Type B pancreatic cell (in vitro differentiated cells): ENCODE measurements around the gene NID1. TPM values are rescaled to one million over a fixed set of nuclear protein-coding genes. Genes with fewer than 3 reads are reported as not detected.

Experiments used
- DNase-seq: peaks from one replicate; pipeline ENCODE4 v3.0.0; 2021; ENCODE audit warnings: mixed read lengths; ENCODE audit not compliant: unreplicated experiment; ENCODE audit errors: extremely low spot score
- H3K27ac Mint-ChIP-seq: 2 replicates; pipeline ENCODE4 v1.8.0; 2021; ENCODE audit warnings: mild to moderate bottlenecking, mixed read lengths
- H3K27me3 Mint-ChIP-seq: 2 replicates; pipeline ENCODE4 v1.8.0; 2021; ENCODE audit warnings: mixed read lengths
- H3K36me3 Mint-ChIP-seq: 2 replicates; pipeline ENCODE4 v1.8.0; 2021; ENCODE audit warnings: mixed read lengths
- H3K4me1 Mint-ChIP-seq: one replicate; pipeline ENCODE4 v1.8.0; 2021; ENCODE audit warnings: mixed read lengths; ENCODE audit not compliant: unreplicated experiment
- H3K4me3 Mint-ChIP-seq: 2 replicates; pipeline ENCODE4 v1.8.0; 2021; ENCODE audit warnings: mild to moderate bottlenecking, mixed read lengths
- H3K9me3 Mint-ChIP-seq: 2 replicates; pipeline ENCODE4 v1.8.0; 2021; ENCODE audit warnings: mixed read lengths
- CTCF ChIP-seq: fragments of 200-600 bp; sonication (generic); conservative IDR thresholded peaks from 2 replicates; pipeline ENCODE4 v1.5.0; 2021; ENCODE audit warnings: antibody characterized with exemption, mild to moderate bottlenecking
- total RNA-seq: library from RNA; stranded (reverse); gene quantifications from 2 replicates; pipeline ENCODE4 v1.2.1, GENCODE V29; 2021; ENCODE audit warnings: low replicate concordance

NID1 gene
- total RNA-seq, 1 donor from 2014 or later = 65.6 TPM

GRCh38 chr1:235992868-235993267 is 72.0 kb downstream of the NID1 start:
- Mint-ChIP-seq H3K36me3 (peaks cover 28% of the 10 kb centered on the region), H3K27me3 (no peaks in the 10 kb centered on the region), H3K4me3 (no peak overlapping the region), H3K27ac (no peak overlapping the region), H3K4me1 (no peaks in the 10 kb centered on the region), H3K9me3 (peaks cover 12% of the 10 kb centered on the region)
- no peak for DNase-seq
- TF ChIP-seq CTCF = no peak

GRCh38 chr1:235992346-235992745 is 72.5 kb downstream of the NID1 start:
- H3K4me3 Mint-ChIP-seq = no peak overlapping the region
- H3K27ac Mint-ChIP-seq = no peak overlapping the region
- peaks cover 12% of the 10 kb centered on the region for H3K9me3 Mint-ChIP-seq
- no peak for DNase-seq
- no peaks in the 10 kb centered on the region for H3K27me3 Mint-ChIP-seq
- H3K4me1 Mint-ChIP-seq = no peaks in the 10 kb centered on the region
- no peak for TF ChIP-seq CTCF
- peaks cover 32% of the 10 kb centered on the region for H3K36me3 Mint-ChIP-seq

GRCh38 chr1:235990330-235990795 is 74.5 kb downstream of the NID1 start:
- Mint-ChIP-seq H3K27me3 (no peaks in the 10 kb centered on the region), H3K4me3 (no peak overlapping the region), H3K4me1 (no peaks in the 10 kb centered on the region), H3K36me3 (peaks cover 33% of the 10 kb centered on the region), H3K9me3 (peaks cover 12% of the 10 kb centered on the region), H3K27ac (no peak overlapping the region)
- no peak for DNase-seq
- no peak for TF ChIP-seq CTCF

GRCh38 chr1:235989105-235989504 is 75.8 kb downstream of the NID1 start:
- Mint-ChIP-seq H3K27ac (no peak overlapping the region), H3K4me3 (no peak overlapping the region), H3K27me3 (no peaks in the 10 kb centered on the region), H3K36me3 (peaks cover 35% of the 10 kb centered on the region), H3K4me1 (no peaks in the 10 kb centered on the region), H3K9me3 (peaks cover 12% of the 10 kb centered on the region)
- no peak for TF ChIP-seq CTCF
- DNase-seq = no peak

- peaks cover 39% of the 10 kb centered on the region for H3K36me3 Mint-ChIP-seq
- peaks cover 12% of the 10 kb centered on the region for H3K9me3 Mint-ChIP-seq
- no peak overlapping the region for H3K4me3 Mint-ChIP-seq
- H3K4me1 Mint-ChIP-seq = no peaks in the 10 kb centered on the region
- H3K27me3 Mint-ChIP-seq = no peaks in the 10 kb centered on the region
- H3K27ac Mint-ChIP-seq = no peak overlapping the region
- DNase-seq = no peak
- no peak for TF ChIP-seq CTCF
Measured at GRCh38 chr1:235986869-235987268, 78.0 kb downstream of the NID1 start.
